ENCODE results near the gene YY2. TPM values are rescaled to one million over a fixed set of nuclear protein-coding genes. Genes with fewer than 3 reads are reported as not detected.

The YY2 gene
- total and polyA plus RNA-seq, 2 of the 8 experiments (the other 6 are each of a cell fraction or from before 2014, with no cell fraction given) = 0.60 to 1.5 TPM

GRCh38 chrX:21905313-21905712, 49.5 kb downstream of the YY2 start:
- no peak for FAIRE-seq
- CTCF ChIA-PET (ENCODE audit: partially characterized antibody) = no interaction called here
- no peak overlapping the region for H2BK120ac ChIP-seq (replicated peaks; ENCODE audit: low read depth, low read length)

More at GRCh38 chrX:21905313-21905712, 49.5 kb downstream of the YY2 start:
- Histone ChIP-seq H3K23me2 (ENCODE audit: low read depth, low read length) (no peaks in the 10 kb centered on the region), H2BK12ac (ENCODE audit: low read depth, low read length) (no peak overlapping the region), H3K36me3 (ENCODE audit: control insufficient read depth in 2 of 4, insufficient read depth in 4 of 4, low read length in 3 of 4) (no peaks in the 10 kb centered on the region), H3K79me1 (ENCODE audit: low read depth, low read length) (no peaks in the 10 kb centered on the region), H4K91ac (replicated peaks; ENCODE audit: insufficient read length, low read length) (no peak overlapping the region), H3K4me1 (replicated peaks in 1 of 4; ENCODE audit: control insufficient read depth in 3 of 4, insufficient read depth in 4 of 4, low read length in 3 of 4) (peaks cover 0 to 5% (median 2%) of the 10 kb centered on the region in 4 experiments; a peak in 2 of 7 replicates), H2BK15ac (ENCODE audit: low read length) (no peak overlapping the region), H3K27me3 (replicated peaks in 1 of 4; ENCODE audit: control insufficient read depth in 3 of 4, extremely low read depth in 1 of 4, insufficient read depth in 3 of 4, low read length in 3 of 4) (no peaks in the 10 kb centered on the region), H4K8ac (ENCODE audit: extremely low read depth, insufficient read depth, low read length) (no peak overlapping the region), H3K27ac (ENCODE audit: low read depth, low read length) (no peak overlapping the region), H3K56ac (replicated peaks; ENCODE audit: insufficient read length, low read depth, low read length) (no peak overlapping the region), H2BK5ac (ENCODE audit: low read depth, low read length) (peak overlapping the region; percentile 32; the same call in 1 of the 2 replicates), H3K4ac (replicated peaks; ENCODE audit: insufficient read length, low read depth, low read length) (no peak overlapping the region), H3K9ac (replicated peaks in 1 of 4; ENCODE audit: extremely low read depth in 1 of 4, low read depth in 3 of 4, low read length in 3 of 4) (no peak overlapping the region), H3K14ac (ENCODE audit: insufficient read length) (no peak overlapping the region), H3K4me3 (ENCODE audit: extremely low read depth in 1 of 4, insufficient read depth in 2 of 4, low read depth in 3 of 4, low read length in 4 of 4) (no peak overlapping the region), H3K23ac (ENCODE audit: insufficient read length) (no peak overlapping the region), H2AK5ac (ENCODE audit: low read depth, low read length) (no peak overlapping the region), H3K9me3 (ENCODE audit: insufficient read depth in 2 of 2, low read depth in 1 of 2, low read length in 1 of 2) (no peaks in the 10 kb centered on the region), H4K20me1 (replicated peaks in 1 of 2; ENCODE audit: control insufficient read depth in 1 of 2, insufficient read depth in 2 of 2, low read length in 2 of 2) (no peaks in the 10 kb centered on the region), H3K18ac (ENCODE audit: extremely low read depth, low read length) (no peak overlapping the region), H2BK20ac (ENCODE audit: low read length) (no peak overlapping the region), H3K79me2 (ENCODE audit: control insufficient read depth in 1 of 2, insufficient read depth in 2 of 2, low read length in 2 of 2) (no peaks in the 10 kb centered on the region), H4K5ac (ENCODE audit: insufficient read length, low read depth, low read length) (no peak overlapping the region), H3K4me2 (ENCODE audit: insufficient read depth in 1 of 2, low read depth in 2 of 2, low read length in 2 of 2) (peak overlapping the region in 1 of 2 experiments; percentile 27; a peak in 2 of 4 replicates), H2AFZ (ENCODE audit: low read length) (peak overlapping the region; percentile 62; the same call in 1 of the 2 replicates)
- POLR2A ChIA-PET (ENCODE audit: partially characterized antibody) = interaction anchor here (1.0 kb wide), 1 partner anchor 38 kb away, joined by 3 read pairs; no protein-coding TSS in a partner anchor
- DNase-seq (ENCODE audit: low read depth in 1 of 2, low spot score in 2 of 2) = peak in 1 of 2 experiments; percentile 5
- WGBS, 2 experiments (ENCODE audit: extremely low coverage in 1 of 2, insufficient coverage in 1 of 2, insufficient read length in 1 of 2, insufficient replicate concordance in 2 of 2, low coverage in 1 of 2, low lambda C conversion rate in 2 of 2, missing lambda C conversion rate in 1 of 2) = 33% methylated on average over 1 of the region's 2 CpGs; no CpG with 5 or more reads in 1 of the 2 experiments
- TF ChIP-seq GABPA (IDR thresholded peaks at IDR 0.05; ENCODE audit: borderline replicate concordance, insufficient read depth, low read length) (no peak), CHD2 (IDR thresholded peaks at IDR 0.05; ENCODE audit: low read length) (no peak), ATF3 (IDR thresholded peaks at IDR 0.05; ENCODE audit: insufficient read depth, low read depth, low read length) (no peak), SUZ12 (IDR thresholded peaks at IDR 0.05; ENCODE audit: low read length) (no peak), EZH2 (IDR thresholded peaks at IDR 0.05; ENCODE audit: low read depth, low read length, severe bottlenecking) (no peak), CBX8 (IDR thresholded peaks at IDR 0.05; ENCODE audit: borderline replicate concordance, low read depth, low read length) (no peak), KDM4A (IDR thresholded peaks at IDR 0.05; ENCODE audit: low read depth, low read length, severe bottlenecking) (no peak)
